Cardiac septum (tissue), 1 donor: ENCODE results near the gene SMNDC1. TPM values are rescaled to one million over a fixed set of nuclear protein-coding genes. Genes with fewer than 3 reads are reported as not detected.
"Not testable (repeated sequence)": the region's sequence is repeated elsewhere in the genome, so short reads cannot be mapped to it uniquely, and the experiment has no call there.

Experiments used
- DNase-seq: peaks from one replicate; pipeline ENCODE4 v3.0.0-alpha.2; 2020; ENCODE audit warnings: low spot score
- intact Hi-C: fragments of 100-400 bp; cut with DNase I; formaldehyde crosslinking; loops from one replicate; pipeline ENCODE4 v1.14.0; 2022
- total RNA-seq: library from RNA; stranded (reverse); fragmentation: NEBNext Ultra II Directional; extraction: Animal tissue kit (Norgen Biotek cat#: 25700); gene quantifications from one replicate; pipeline ENCODE4 v1.2.1, GENCODE V29; 2021
- donor health status: DM: no; HTN: no; CAD: no.

Gene SMNDC1
- total RNA-seq, 1 donor from 2014 or later, result 25.8 TPM

GRCh38 chr10:110303681-110304080, 1.0 kb downstream of the SMNDC1 start:
- intact Hi-C loops, result loop anchor here (2.0 kb wide), 1 partner anchor 197 kb away; no protein-coding TSS in a partner anchor
- DNase-seq, result no peak

GRCh38 chr10:110300486-110300986, 4.2 kb downstream of the SMNDC1 start:
- no peak for DNase-seq
- intact Hi-C loops, result no loop called here

- no peak for DNase-seq
- intact Hi-C loops, result no loop called here
Observed at GRCh38 chr10:110296966-110297365, 7.8 kb downstream of the SMNDC1 start.

GRCh38 chr10:110286841-110287240, 17.9 kb downstream of the SMNDC1 start:
- intact Hi-C loops, result no loop called here
- DNase-seq, result no peak

- intact Hi-C loops, result no loop called here
- no peak for DNase-seq
Observed at GRCh38 chr10:110285501-110285900, 19.2 kb downstream of the SMNDC1 start.

GRCh38 chr10:110284262-110284661, 20.5 kb downstream of the SMNDC1 start:
- DNase-seq, result no peak
- intact Hi-C loops, result no loop called here

DNA sequence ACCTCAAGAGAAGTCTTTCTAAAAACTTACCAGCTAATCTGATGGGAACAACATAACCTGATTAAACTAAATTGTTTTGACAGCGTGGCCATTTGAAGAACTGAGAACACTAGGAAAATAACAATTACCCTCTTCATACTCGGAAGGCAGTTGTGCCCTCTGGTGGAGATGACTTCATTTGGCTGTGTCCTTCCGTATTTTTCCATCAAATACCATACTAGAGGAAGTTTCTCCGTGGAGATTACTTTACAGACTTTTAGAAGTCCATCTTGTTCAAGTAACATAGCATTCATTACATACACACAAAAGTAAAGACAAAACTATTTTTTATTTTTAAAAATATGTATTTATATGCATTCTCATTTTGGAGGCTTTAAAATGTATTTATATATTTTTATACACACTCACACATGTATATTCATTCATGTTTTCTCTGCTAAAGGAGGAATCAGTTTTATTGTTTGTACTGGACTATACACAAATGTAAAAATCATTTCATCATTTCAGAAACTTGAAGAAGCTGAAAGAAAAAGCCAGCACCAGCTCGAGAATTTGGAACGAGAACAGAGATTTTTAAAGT, 25.2 kb downstream of the SMNDC1 start:
- intact Hi-C loops, result loop anchor here (2.0 to 10.0 kb wide), 4 partner anchors 71 to 395 kb away; partner anchors contain the start of gene ADD3
- no peak for DNase-seq

DNA sequence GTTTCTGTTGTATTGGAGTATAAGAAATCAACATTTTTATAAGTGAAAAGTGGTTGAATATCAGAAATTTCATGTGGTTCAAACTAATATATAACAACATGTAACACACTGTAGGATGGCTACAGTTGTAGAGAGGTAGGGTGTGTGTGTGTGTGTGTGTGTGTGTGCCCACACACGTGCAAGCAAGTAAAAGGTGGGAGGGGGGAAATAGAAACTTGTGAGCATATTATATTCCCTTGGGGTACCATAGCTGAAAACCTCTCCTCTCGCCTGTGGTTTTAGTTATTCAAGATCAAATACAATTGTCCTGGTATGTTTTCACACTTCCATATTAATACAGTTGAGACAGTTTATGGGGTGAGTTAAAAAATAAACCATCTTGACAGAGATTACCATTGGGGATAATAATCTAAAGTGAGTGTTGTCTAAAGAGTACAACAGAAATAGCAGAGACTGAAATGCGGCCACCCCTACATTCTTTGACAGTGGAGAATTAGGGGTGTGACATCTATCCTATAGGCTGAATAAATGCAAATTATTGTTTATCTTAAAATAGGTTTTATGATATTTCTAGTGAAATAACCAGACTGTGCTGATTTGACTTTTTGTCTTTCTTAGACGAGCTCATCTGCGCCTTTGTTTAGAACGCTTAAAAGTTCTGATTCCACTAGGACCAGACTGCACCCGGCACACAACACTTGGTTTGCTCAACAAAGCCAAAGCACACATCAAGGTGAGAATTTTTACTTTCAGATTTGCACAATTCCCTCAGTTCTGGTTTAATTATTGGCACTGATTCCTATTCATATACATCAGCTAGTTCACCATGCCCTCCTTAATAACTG, 25.9 kb downstream of the SMNDC1 start:
- intact Hi-C loops, result loop anchor here (2.0 to 10.0 kb wide), 4 partner anchors 70 to 394 kb away; partner anchors contain the start of gene ADD3
- DNase-seq, result no peak

- DNase-seq, result no peak
- intact Hi-C loops, result loop anchor here (10.0 kb wide), 1 partner anchor 273 kb away; the partner anchor contains the start of gene ADD3
Observed at GRCh38 chr10:110277591-110277990, 27.1 kb downstream of the SMNDC1 start.

- no peak for DNase-seq
- intact Hi-C loops, result loop anchor here (10.0 kb wide), 1 partner anchor 272 kb away; the partner anchor contains the start of gene ADD3
Observed at GRCh38 chr10:110276603-110277002, 28.1 kb downstream of the SMNDC1 start.

DNA sequence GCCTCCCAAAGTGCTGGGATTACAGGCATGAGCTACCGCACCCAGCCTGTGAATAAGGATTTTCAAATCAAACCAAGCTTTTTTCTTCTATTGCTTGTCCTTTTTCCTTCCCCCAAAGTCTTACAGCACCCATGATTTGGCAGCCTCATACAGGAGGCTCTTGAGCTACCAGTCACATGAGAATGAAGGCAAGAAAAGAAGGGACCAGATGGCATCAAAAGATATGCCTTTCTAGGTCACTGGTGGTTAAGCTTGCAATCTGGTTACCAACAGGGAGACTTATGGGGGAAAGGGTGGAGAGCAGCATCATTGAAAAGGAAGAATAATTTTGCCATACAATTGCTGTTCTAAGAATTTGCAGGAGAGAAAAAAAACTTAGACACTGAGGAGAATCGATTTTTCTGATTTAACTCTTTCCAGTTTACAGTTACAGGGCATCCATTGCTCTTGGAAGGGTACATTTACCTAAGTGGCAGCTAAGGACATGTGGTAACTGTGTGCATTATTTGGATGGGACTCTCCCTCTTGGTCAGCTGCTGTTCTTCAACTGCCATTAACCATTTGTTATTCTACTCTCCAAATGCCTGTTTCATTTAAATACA, 29.5 kb downstream of the SMNDC1 start:
- no peak for DNase-seq
- intact Hi-C loops, result loop anchor here (10.0 kb wide), 1 partner anchor 270 kb away; the partner anchor contains the start of gene ADD3

DNA sequence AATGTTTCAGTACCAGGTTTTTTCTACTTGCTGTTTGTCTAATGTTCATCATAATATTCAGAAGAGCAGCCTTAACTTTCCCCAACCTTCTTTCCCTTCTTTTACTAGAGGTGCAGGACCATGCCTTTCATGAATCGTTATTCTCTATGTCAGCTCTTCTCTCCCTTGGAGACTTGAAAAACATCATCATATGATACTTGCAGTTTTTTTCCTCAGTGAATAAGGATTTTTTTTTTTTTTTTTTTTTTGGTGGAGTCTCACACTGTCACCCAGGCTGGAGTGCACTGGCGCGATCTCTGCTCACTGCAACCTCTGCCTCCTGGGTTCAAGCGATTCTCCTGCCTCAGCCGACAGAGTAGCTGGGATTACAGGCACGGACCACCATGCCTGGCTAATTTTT, 30.1 kb downstream of the SMNDC1 start:
- DNase-seq, result no peak
- intact Hi-C loops, result loop anchor here (10.0 kb wide), 1 partner anchor 270 kb away; the partner anchor contains the start of gene ADD3

GRCh38 chr10:110274072-110274627, 30.6 kb downstream of the SMNDC1 start:
- intact Hi-C loops, result loop anchor here (10.0 kb wide), 1 partner anchor 269 kb away; the partner anchor contains the start of gene ADD3
- DNase-seq, result no peak

DNA sequence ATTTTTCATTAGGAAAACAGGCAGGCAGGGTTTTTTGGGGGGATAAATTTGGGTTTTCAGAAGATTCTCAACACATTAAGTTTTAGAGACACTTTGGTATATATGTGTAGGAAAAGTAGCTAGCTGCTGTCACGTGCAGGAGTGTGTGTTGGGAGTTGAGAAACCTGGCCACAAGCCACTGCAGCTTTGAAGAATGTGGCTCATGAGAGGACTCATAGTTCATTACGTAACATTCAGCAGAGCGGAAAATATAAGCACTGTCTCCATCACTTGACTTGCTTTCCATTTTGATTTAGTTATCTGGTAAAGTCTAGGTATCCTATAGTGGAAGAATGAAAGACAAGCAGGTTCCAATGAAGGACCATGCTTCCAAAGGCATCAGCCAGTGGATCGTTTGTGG, 31.2 kb downstream of the SMNDC1 start:
- intact Hi-C loops, result loop anchor here (2.0 to 10.0 kb wide), 2 partner anchors 47 to 269 kb away; partner anchors contain the start of gene ADD3
- DNase-seq, result no peak

DNA sequence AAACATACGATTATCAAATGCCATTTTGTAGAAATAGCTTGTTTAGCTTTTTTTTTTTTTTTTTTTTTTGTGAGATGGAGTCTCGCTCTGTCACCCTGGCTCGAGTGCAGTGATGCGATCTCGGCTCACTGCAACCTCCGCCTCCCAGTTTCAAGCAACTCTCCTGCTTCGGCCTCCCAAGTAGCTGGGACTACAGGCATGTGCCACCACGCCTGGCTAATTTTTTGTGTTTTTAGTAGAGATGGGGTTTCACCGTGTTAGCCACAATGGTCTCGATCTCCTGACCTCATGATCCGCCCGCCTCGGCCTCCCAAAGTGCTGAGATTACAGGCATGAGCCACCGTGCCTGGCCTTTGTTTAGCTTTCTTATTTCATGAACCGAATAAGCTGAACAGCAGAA, 31.7 kb downstream of the SMNDC1 start:
- intact Hi-C loops, result loop anchor here (2.0 to 10.0 kb wide), 2 partner anchors 46 to 268 kb away; partner anchors contain the start of gene ADD3
- not testable (repeated sequence) for DNase-seq

DNA sequence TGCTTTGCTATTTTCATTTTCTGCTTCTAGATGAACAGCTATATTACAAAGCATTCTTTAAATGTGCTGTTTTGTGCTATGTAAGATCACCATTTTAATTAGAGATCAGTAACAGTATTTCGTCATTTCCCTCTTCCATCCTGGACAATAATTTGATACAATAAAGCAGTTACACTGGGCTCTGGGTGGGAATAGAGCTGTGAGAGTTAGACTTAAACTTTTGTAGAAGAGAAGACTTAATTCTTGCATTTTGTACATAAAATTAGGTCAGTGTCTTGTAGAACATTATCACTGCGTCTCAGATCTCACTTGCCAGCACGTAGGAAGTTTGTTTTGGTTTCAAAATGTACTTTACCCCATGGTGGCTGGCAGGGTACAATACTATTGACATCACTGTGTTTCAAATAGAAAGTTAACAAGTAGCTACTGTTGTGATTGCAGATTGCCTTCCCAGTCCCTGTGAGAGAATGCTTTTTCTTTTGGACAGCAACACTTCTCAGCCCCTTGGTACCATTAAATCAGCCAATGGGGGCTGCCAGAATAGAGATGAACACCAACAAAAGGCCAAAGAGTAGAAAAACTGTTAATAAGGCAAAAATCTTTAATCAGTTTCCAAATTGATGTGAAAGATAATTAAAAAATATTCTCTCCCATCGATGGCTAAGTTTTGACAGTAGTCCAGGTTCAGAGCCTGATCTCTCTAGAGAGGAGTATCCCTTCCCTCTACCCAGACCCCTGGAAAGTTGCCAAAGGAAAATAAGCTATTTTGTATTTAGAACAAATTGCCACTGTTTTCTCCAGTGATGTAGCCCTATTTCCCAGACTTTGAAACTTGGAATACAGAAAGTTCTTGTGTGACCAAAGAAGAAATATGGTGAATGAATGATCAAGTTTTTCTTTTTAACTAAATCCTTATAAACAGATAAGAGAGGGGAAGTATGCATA, 35.1 kb downstream of the SMNDC1 start:
- DNase-seq, result no peak
- intact Hi-C loops, result loop anchor here (10.0 kb wide), 1 partner anchor 265 kb away; the partner anchor contains the start of gene ADD3

DNA sequence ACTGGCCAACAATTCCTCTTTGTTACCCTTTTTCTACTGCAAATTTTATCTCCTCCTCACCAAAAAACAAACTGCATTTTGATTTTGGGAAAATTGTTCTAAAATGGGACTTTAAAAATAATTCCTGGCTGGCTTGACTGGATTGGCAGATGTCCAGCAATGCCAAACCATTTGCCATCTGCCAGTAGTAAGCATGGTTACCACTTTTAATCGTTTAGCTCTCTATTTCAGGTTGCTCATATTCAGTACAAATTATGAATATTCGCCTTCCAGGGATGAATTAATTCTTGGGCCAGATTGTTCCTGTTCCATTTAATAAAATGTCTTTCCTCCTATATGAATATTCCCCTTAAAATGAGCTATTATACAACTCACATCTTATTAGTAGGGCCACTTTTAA, 35.7 kb downstream of the SMNDC1 start:
- intact Hi-C loops, result no loop called here
- DNase-seq, result no peak

DNA sequence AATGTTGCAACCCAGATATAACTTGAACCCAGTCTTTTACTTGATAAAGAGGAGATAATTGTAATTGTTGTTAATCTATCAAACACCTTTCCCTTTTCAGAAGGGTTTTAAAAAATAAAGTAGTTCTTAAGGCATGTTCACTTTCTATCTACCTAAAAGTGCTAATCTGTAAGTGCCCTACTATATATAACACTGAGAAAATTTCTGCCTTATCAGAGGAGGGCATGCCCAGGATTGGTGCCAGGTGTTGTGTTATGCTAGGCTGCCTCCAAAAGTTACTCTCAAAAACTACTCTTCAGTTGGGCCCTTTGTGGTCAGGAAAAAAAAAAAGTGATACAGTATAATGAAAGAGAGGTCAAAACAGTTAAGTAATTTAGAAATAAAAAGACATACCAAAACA, 36.3 kb downstream of the SMNDC1 start:
- no peak for DNase-seq
- intact Hi-C loops, result no loop called here
